GM18502 (cell line): ENCODE measurements around the gene HINT3.
A peak's percentile ranks its signal among the peaks of the same experiment; 100 is the strongest.
"Not testable (repeated sequence)": the region's sequence is repeated elsewhere in the genome, so short reads cannot be mapped to it uniquely, and the experiment has no call there.

Experiments used
- ATAC-seq: cut with Tn5 transposase; IDR thresholded peaks from one replicate; pipeline ENCODE4 v1.9.1; 2021; ENCODE audit warnings: mild to moderate bottlenecking; ENCODE audit not compliant: unreplicated experiment, poor library complexity

The HINT3 gene

DNA sequence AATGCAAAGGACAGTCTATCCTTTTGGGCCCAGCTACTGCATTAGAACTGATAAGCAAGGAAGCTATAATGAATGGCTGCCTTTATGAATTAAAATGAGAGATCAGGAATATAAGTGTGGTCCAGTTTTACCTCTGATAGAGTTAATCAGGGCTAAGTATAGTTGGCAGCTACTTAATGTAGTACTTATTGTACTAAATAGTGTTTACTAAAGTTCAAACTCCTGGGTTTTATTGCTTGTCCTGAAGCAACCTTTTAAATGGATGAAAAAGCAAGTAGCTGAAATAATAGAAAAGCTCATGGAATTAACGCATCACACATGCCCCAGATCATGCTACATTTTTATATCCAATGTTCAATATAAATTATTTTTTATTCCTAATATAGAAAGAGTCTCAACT is 35.1 kb downstream of the HINT3 start:
- no peak for ATAC-seq

GRCh38 chr6:125994670-125995488 is 38.3 kb downstream of the HINT3 start:
- no peak for ATAC-seq

DNA sequence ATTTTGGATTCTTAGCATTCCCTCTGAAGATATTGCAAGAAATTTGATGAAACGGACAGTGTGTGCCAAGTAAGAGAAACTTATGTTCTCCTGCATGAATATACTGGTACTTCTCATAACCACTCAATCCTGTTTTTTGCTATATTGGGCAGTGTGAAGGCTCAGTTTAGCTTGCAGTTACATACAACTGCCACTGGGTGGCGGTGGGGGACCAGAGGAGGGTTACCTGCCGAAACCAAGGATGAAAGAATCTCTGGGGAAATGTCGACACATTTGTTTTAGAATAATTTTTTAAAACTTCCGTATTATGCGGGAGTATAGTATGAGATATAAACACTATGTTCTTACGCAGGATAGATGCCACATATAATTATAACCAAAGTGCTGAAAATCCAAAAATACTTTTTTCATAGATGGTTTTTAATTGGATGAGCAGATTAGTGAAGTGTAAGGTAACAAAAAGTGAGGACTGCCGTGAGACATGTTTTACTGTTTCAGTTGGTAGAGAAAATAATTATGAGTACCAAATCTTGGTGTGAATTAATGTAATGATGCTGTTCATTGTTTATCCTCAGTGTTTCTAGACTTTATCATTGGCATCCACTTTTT is 39.5 kb downstream of the HINT3 start:
- peak; percentile 96 for ATAC-seq

DNA sequence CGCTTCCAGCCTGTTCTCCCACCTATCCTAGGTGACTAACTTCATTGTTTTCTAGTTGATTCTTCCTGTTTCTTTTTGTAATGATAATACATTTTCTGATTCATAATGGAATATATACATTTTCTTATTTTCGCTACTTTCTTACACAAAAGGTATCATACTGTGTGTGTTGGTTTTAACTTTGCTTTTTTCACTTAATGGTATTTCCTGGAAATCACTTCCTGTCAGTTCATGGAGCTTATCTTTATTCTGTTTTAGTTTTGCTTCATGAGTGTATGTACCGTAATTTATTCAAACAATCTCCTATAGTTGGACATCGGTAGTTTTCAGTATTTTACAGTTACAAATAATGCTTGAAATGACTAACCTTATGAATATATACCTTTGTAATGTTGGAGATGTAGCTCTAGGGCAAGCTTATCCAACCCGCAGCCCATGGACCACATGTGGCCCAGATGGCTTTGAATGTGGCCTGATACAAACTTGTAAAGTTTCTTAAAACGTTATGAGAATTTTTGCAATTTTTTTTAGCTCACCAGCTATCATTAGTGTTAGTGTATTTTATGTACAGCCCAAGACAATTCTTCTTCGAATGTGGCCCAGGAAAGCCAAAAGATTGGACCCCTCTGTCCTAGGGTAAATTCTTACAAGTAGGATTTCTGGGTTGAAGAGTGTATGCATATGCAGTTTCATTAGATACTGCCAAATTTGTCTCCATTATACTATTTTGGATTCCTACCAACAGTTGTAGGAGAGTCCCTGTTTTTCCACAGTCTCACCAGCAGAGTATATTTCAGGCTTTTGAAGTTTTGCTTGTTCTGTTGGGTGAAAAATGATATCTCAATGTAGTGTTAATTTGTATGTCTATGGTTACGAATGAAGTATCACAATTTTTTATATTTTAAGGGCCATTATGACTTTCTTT is 46.4 kb downstream of the HINT3 start:
- no peak for ATAC-seq

GRCh38 chr6:126007800-126008199 is 51.2 kb downstream of the HINT3 start:
- ATAC-seq, result no peak

DNA sequence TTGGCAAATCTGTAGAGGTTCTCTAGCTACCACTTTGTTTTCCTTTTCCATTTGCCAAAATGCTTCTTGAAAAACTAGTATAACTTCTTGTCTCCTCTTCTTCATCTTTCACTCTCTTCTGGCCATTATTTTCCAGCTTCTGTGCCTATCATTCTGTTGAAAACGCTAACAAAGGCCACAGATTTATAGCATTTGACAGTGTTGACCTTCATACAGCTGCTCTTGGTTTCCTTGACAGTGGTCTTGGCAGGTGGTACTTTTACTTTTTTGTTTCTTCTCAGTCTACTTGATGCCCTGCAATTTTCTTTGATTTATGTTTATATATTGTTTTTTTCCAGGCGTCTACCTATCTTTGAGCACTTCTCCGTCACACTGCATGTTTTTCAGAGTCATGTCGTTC is 53.5 kb downstream of the HINT3 start:
- ATAC-seq, result no peak

GRCh38 chr6:126015863-126016262 is 59.3 kb downstream of the HINT3 start:
- ATAC-seq, result no peak

GRCh38 chr6:126016591-126016990 is 60.0 kb downstream of the HINT3 start:
- no peak for ATAC-seq

DNA sequence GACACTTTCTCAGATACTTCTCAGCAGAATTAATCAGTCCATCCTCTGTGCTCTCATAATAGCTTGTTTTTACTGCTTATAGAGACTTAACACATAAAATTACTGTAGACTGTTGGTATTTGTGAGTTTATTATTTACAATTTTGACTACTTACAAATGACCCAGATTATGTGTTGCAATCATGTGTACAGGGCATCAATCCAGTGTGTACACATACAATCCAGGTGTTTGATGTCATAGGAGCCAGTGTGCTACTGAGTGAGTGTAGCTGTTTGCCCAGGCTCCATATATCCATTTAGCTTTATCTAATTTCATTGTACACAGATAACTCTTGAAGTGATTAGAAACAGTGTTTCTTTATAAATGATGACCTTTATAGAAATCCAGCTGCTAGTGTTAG is 61.1 kb downstream of the HINT3 start:
- ATAC-seq, result no peak

DNA sequence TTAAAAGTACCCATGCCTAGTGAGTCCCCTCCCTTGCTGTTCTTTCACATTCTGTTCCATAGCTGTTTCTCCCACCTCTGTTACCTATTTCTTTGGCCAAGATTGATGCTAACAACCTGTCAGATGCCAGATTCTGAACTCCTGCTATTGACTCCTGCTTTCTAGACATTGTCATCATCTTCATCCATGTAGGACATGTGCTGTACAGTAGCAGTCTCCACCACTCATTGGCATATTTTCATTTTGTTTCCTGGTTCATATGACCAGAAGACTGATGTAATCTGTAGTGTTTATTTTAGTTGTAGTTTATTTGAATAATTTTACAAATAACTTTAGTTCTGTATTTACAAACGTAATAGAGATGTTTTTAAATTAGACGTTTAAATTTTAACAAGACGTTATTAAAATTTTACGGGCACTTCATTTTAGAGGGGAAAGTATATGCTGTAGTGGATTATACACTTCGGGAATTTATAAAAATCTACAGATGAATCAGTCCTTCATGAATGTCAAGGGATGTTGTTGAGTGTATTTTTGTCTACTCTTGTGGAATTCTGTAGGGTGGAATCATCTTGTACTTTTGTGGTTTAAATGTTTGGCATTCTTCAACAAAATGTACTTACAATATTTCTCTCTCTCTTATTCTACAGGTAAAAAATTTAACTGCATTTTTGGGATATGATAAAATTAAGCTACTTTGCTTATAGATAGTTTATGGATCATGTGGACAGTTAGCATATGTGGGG is 63.9 kb downstream of the HINT3 start:
- ATAC-seq, result no peak

- not testable (repeated sequence) for ATAC-seq
Measured at GRCh38 chr6:126023474-126023873, 66.9 kb downstream of the HINT3 start.

GRCh38 chr6:126026001-126026400 is 69.4 kb downstream of the HINT3 start:
- ATAC-seq, result no peak

DNA sequence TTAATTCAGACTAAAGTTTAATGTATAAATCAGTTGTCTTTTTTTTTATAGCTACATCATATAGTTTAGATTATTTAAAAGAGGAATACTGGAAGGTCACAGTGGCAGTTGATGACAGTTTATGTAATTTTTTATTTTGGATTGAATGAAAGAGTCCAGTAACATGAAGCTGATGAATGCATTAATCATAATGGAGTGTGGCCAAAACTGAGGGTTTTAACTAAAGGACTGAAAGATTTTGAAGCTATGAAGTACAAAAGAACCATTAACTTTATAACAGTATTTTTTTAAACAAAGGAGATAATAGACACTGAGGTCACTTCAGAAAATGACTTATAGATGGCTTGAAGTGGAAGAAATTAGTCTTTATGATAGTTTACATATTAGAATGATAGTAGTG is 71.0 kb downstream of the HINT3 start:
- no peak for ATAC-seq
